GM18507 (cell line): ENCODE measurements around the gene PRDM16.

Experiments used
- DNase-seq: peaks from one replicate; pipeline ENCODE4 v3.0.0; 2011; ENCODE audit warnings: low read depth; ENCODE audit not compliant: insufficient read length; ENCODE audit errors: extremely low spot score
- FAIRE-seq: peaks from 2 replicates; lab custom pipeline; 2011; peaks lifted over from hg19 to GRCh38; lab: Jason Lieb, UNC

The PRDM16 gene

GRCh38 chr1:3208819-3209200, 139.8 kb downstream of the PRDM16 start:
- FAIRE-seq (no peak), DNase-seq (no peak)

DNA sequence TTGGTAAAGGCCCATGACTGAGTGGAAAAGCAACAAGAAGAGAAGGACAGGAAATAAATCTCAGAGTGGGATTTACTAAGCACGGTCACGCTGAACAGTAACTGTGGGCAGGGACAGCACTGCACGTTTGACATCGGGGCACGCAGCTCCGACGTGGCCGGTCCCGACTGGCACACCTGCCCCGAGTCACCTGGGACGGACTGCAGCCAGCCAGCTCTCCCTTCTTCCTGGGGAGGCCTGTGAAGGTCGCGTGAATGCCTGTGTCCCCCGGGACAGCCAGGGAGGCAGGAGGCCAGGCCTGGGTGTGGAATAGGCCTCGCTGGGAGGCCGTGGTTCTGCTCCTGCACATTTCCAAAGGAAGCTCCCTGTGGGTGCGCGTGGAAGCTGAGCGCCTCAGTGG, 140.2 kb downstream of the PRDM16 start:
- DNase-seq (no peak), FAIRE-seq (no peak)

GRCh38 chr1:3211582-3212375, 142.8 kb downstream of the PRDM16 start:
- DNase-seq (no peak), FAIRE-seq (no peak)

- no peak for FAIRE-seq
- DNase-seq: no peak
Measured at GRCh38 chr1:3212453-3213355, 143.7 kb downstream of the PRDM16 start.

DNA sequence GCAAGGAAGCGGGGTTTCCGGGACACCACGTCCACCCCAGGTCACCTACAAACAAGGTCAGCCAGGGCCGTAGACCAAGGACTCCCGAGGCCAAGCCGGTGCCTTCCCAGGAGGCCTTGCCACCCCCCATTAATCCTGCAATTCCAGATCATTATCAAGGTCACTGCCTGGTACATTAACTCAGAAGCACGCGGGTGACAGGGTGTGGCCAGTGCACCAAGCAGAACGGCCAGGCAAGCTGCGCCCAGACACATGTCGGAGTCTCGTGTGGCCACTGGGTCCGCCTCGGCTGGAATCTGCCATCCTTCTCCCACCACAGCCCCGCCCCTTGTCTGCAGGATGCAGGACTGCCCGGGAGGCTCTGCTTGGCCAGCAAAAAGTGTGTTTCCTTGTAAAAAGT, 144.7 kb downstream of the PRDM16 start:
- DNase-seq: no peak

GRCh38 chr1:3215198-3216014, 146.4 kb downstream of the PRDM16 start:
- no peak for FAIRE-seq
- DNase-seq: no peak

More for the DNA sequence above, 144.7 kb downstream of the PRDM16 start:
- no peak for FAIRE-seq

GRCh38 chr1:3216015-3216391, 147.0 kb downstream of the PRDM16 start:
- DNase-seq: no peak
- no peak for FAIRE-seq

GRCh38 chr1:3217181-3217641, 148.2 kb downstream of the PRDM16 start:
- DNase-seq (no peak), FAIRE-seq (no peak)

- no peak for DNase-seq
- no peak for FAIRE-seq
Measured at GRCh38 chr1:3217979-3218679, 149.1 kb downstream of the PRDM16 start.

- FAIRE-seq: no peak
- DNase-seq: no peak
Measured at GRCh38 chr1:3219005-3219790, 150.2 kb downstream of the PRDM16 start.

DNA sequence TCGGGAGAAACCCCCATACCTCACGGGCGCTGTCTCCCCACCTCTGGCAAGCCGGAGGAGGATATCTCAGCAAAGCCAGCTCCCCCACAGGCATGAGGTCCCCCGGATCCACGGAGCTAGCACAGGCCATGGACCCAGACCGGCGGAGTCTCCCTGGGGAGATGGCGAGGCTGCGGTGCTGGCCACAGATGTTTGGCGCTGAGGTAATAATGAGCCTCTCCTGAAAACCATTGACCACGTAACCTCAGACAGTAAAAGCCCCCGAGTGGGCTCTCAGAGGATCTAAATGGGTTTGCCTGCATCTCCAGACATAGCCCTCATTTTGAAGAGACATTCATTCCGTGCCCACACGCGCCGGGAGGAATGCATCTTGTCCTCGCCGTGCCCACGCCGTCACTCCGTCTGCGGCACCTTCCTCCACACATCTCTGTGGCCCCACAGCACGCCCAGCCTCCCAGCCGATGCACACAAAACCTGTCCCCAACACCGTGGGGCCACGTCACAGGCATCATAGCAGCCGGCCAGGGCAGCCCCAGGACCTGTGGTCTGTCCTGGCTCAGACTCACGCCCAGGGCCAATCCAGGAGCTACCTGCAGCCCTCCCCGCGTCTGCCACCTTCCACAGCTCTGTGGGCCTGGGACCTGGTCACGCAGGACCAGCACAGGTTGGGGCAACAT, 150.9 kb downstream of the PRDM16 start:
- no peak for FAIRE-seq
- no peak for DNase-seq

- FAIRE-seq (no peak), DNase-seq (no peak)
Measured at GRCh38 chr1:3221112-3222041, 152.4 kb downstream of the PRDM16 start.

GRCh38 chr1:3222042-3222692, 153.2 kb downstream of the PRDM16 start:
- DNase-seq: no peak

DNA sequence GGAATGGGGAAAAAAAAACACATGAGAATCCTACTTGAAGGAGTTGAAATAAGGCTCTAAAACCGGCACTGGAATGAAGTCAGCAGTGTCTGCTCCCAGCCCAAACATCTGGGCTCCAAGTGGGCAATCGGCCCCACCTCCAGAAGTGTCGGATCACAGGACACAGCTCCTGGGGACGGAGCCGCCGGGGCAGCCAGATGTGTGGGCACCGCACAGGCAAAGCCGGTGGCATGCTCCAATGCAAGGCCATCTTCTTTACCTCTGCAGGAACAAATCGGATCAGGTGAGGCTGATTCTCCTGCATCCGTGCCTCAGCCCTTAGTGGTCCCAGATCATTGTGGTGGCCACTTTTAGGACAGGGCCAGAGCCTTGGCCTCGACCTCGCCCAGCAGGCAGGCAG, 156.7 kb downstream of the PRDM16 start:
- DNase-seq (no peak), FAIRE-seq (no peak)

More at GRCh38 chr1:3222042-3222692, 153.2 kb downstream of the PRDM16 start:
- no peak for FAIRE-seq

- FAIRE-seq: no peak
- no peak for DNase-seq
Measured at GRCh38 chr1:3226191-3226590, 157.2 kb downstream of the PRDM16 start.

DNA sequence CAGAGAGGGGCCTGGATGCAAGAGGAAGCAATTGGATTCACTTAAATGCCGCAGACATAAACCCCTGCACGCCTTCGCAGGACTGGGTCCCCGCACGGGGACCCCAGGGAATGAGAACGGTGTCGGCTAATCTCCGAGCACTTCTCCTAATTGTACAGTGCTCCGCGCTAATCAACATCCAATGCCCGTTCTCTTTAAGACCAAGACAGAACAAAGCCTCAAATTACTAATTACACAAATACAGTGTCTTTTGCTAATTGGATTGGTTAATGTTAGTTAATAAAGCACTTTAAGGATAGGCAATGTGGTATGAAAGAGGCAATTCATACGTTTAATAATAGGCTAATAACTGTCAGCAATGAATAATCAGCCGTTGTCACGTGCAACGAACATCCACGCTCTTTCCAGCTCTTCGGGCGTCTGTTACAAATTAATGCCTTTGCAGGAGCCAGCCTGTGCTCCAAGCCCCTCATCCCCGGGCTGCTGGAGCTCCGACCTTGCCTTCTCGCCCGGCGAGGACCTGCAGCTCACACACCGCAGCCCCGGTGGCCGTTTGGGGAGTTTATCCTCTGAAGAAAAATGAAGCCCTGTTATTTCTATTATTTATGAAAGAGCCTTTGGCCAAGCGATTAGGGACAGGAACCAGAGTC, 157.8 kb downstream of the PRDM16 start:
- FAIRE-seq (no peak), DNase-seq (no peak)
